GM12878 (cell line): ENCODE results near the gene SPX. TPM values are rescaled to one million over a fixed set of nuclear protein-coding genes. Genes with fewer than 3 reads are reported as not detected.

Experiments
- ATAC-seq: fragments of 200-7000 bp; cut with Tn5 transposase; 3 replicates; pipeline ENCODE4 v1.9.1; 2020; ENCODE audit warnings: mild to moderate bottlenecking, moderate library complexity
- BruUV-seq: library from RNA; stranded (reverse); fragments of 400-500 nt; replicated peaks from 2 replicates; lab custom pipeline; 2021; lab: Mats Ljungman, UMichigan
- CTCF ChIA-PET: fragments of 300-600 bp; sonication (Branson Sonifier 250); formaldehyde crosslinking; extraction: SDS; loops from one replicate; lab custom pipeline; 2021; ENCODE audit warnings: inconsistent platforms; lab: Yijun Ruan, JAX
- POLR2A ChIA-PET: fragments of 350-600 bp; formaldehyde crosslinking; extraction: SDS; loops from one replicate; lab custom pipeline; 2021; ENCODE audit warnings: inconsistent platforms; lab: Charles Lee
- RAD21 ChIA-PET: fragments of 300-600 bp; sonication (Branson Sonifier 250); formaldehyde crosslinking; loops from one replicate; lab custom pipeline; 2023; ENCODE audit warnings: antibody characterized with exemption; ENCODE audit not compliant: unreplicated experiment; lab: Charles Lee
- SMC1A ChIA-PET: fragments of 300-600 bp; sonication (Branson Sonifier 250); formaldehyde crosslinking; loops from one replicate; lab custom pipeline; 2023; ENCODE audit not compliant: unreplicated experiment, uncharacterized antibody; lab: Charles Lee
- DNase-seq: peaks from one replicate; pipeline ENCODE4 v3.0.0-alpha.2; 2011; ENCODE audit warnings: low read depth, low spot score
- FAIRE-seq: peaks from 3 replicates; lab custom pipeline; 2011; peaks lifted over from hg19 to GRCh38; lab: Jason Lieb, UNC
- H2AFZ ChIP-seq: 2 replicates; pipeline ENCODE4 v1.6.0; 2011; ENCODE audit warnings: low read depth, low read length, control low read depth; ENCODE audit not compliant: control insufficient read depth
- H3K27ac ChIP-seq: 2 replicates; pipeline ENCODE4 v1.5.1; 2011; ENCODE audit warnings: control low read depth; ENCODE audit not compliant: control insufficient read depth, insufficient read depth
- H3K27me3 ChIP-seq, 2 experiments: replicated peaks in 1 of 2; 2 replicates each; pipeline versions ENCODE4 v1.6.0 to v1.6.1; 2011; ENCODE audit warnings: low read length in 1 of 2; ENCODE audit not compliant: control insufficient read depth in 2 of 2, insufficient read depth in 2 of 2
- H3K36me3 ChIP-seq, 2 experiments: 2 replicates each; pipeline ENCODE4 v1.5.1; 2011; ENCODE audit warnings: low read length in 1 of 2; ENCODE audit not compliant: control insufficient read depth in 2 of 2, insufficient read depth in 2 of 2
- H3K4me1 ChIP-seq: 2 replicates; pipeline ENCODE4 v1.6.1; 2011; ENCODE audit warnings: mild to moderate bottlenecking, low read length, moderate library complexity, mixed read lengths; ENCODE audit not compliant: control insufficient read depth, insufficient read depth
- H3K4me2 ChIP-seq: 2 replicates; pipeline ENCODE4 v1.6.0; 2011; ENCODE audit warnings: control low read depth; ENCODE audit not compliant: control insufficient read depth, insufficient read depth
- H3K4me3 ChIP-seq: fragments of 200-600 bp; sonication (generic); 2 replicates; pipeline ENCODE4 v1.5.1; 2016
- H3K79me2 ChIP-seq: 2 replicates; pipeline ENCODE4 v1.6.0; 2011; ENCODE audit warnings: low read length; ENCODE audit not compliant: control insufficient read depth, insufficient read depth
- H3K9ac ChIP-seq: 2 replicates; pipeline ENCODE4 v1.8.0; 2011; ENCODE audit warnings: low read length, control low read depth, mixed read lengths; ENCODE audit not compliant: control insufficient read depth, insufficient read depth
- H3K9me3 ChIP-seq: replicated peaks from 3 replicates; pipeline ENCODE4 v1.5.1; 2011; ENCODE audit warnings: mild to moderate bottlenecking, low read length; ENCODE audit not compliant: control insufficient read depth, insufficient read depth
- H4K20me1 ChIP-seq: 2 replicates; pipeline ENCODE4 v1.6.0; 2011; ENCODE audit not compliant: control insufficient read depth, insufficient read depth
- BACH1 ChIP-seq: fragments of 450-650 bp; IDR thresholded peaks from 2 replicates; pipeline ENCODE4 v1.6.1; 2017; ENCODE audit warnings: mild to moderate bottlenecking, borderline replicate concordance
- CHD1 ChIP-seq: IDR thresholded peaks from 2 replicates; pipeline ENCODE4 v1.6.1; 2012; ENCODE audit warnings: low read depth, low read length, improper control_type of control experiment
- ESRRA ChIP-seq: IDR thresholded peaks from 2 replicates; pipeline ENCODE4 v1.6.1; 2012; ENCODE audit warnings: mild to moderate bottlenecking, low read length, improper control_type of control experiment
- JUNB ChIP-seq: IDR thresholded peaks from 2 replicates; pipeline ENCODE4 v1.6.1; 2016; ENCODE audit warnings: antibody characterized with exemption, mild to moderate bottlenecking
- MTA3 ChIP-seq: IDR thresholded peaks from 2 replicates; pipeline ENCODE4 v1.6.1; 2012; ENCODE audit warnings: low read length, inconsistent platforms, borderline replicate concordance
- NFYA ChIP-seq: IDR thresholded peaks from 2 replicates; pipeline ENCODE4 v1.6.1; 2011; ENCODE audit warnings: low read depth, mild to moderate bottlenecking, low read length, improper control_type of control experiment, borderline replicate concordance
- PAX5 ChIP-seq: IDR thresholded peaks from 2 replicates; pipeline ENCODE4 v1.6.1; 2011; ENCODE audit warnings: low read depth, low read length, borderline replicate concordance
- PAX8 ChIP-seq: fragments of 450-650 bp; IDR thresholded peaks from 2 replicates; pipeline ENCODE4 v1.6.1; 2017; ENCODE audit warnings: mild to moderate bottlenecking, moderate library complexity
- POLR2A ChIP-seq: IDR thresholded peaks from 2 replicates; pipeline ENCODE4 v1.6.1; 2011; ENCODE audit warnings: low read depth, mild to moderate bottlenecking, low read length
- RAD21 ChIP-seq: IDR thresholded peaks from 2 replicates; pipeline ENCODE4 v1.6.1; 2011; ENCODE audit warnings: mild to moderate bottlenecking, low read depth, low read length, moderate library complexity; ENCODE audit not compliant: insufficient read depth
- SIN3A ChIP-seq: IDR thresholded peaks from 2 replicates; pipeline ENCODE4 v1.6.1; 2012; ENCODE audit warnings: low read depth, low read length, improper control_type of control experiment
- ZNF217 ChIP-seq: fragments of 450-650 bp; IDR thresholded peaks from 2 replicates; pipeline ENCODE4 v1.6.1; 2017; ENCODE audit warnings: antibody characterized with exemption, mild to moderate bottlenecking
- ZNF622 ChIP-seq: fragments of 450-650 bp; IDR thresholded peaks from 2 replicates; pipeline ENCODE4 v1.6.1; 2017; ENCODE audit warnings: mild to moderate bottlenecking, inconsistent platforms
- WGBS: methylation state at CpG from one replicate; pipeline ENCODE4 v1.1.6; 2016; ENCODE audit warnings: low lambda C conversion rate; ENCODE audit not compliant: insufficient replicate concordance, insufficient coverage; ENCODE audit errors: missing lambda C conversion rate; 5-methylcytosine and 5-hydroxymethylcytosine counted together
- in situ Hi-C: fragments of 300-500 bp; cut with MboI; formaldehyde crosslinking; loops from 9 replicates; pipeline ENCODE4 v1.14.3; 2018; ENCODE audit warnings: mixed read lengths
- intact Hi-C: fragments of 100-400 bp; cut with micrococcal nuclease; formaldehyde crosslinking; loops from one replicate; pipeline ENCODE4 v1.14.2; 2022; ENCODE audit not compliant: unreplicated experiment
- polyA plus RNA-seq, 11 experiments: library from polyadenylated mRNA; depleted of rRNA in 4 of 11; unstranded in 6 of 11; stranded (reverse) in 5 of 11; fragments of >200 nt; fragmentation: Nextera tagmentation in 4 of 11; fragmentation: Illumina TruSeq in 1 of 11; extraction: Ambion mirVana in 4 of 11; extraction: Trizol in 1 of 11; gene quantifications; 1 replicate in 1 of 11; 2 replicates in 10 of 11; pipeline versions ENCODE4 v1.2.1 to v1.2.3, GENCODE V29; 2011 to 2016; ENCODE audit warnings: inconsistent platforms in 2 of 11, missing spikeins in 2 of 11, low read depth in 1 of 11
- total RNA-seq, 4 experiments: library from RNA; depleted of rRNA in 3 of 4; stranded (reverse); fragments of >200 nt in 3 of 4; fragmentation: Illumina TruSeq in 1 of 4; extraction: Trizol in 1 of 4; gene quantifications; 2 replicates each; pipeline versions ENCODE4 v1.2.1 to v1.2.3, GENCODE V29; 2013 to 2021
- TF ChIP-seq, protein P1 (sequence below): fragments of 450-650 bp; IDR thresholded peaks from 2 replicates; pipeline ENCODE4 v1.6.1; 2014; ENCODE audit warnings: mild to moderate bottlenecking
- TF ChIP-seq, protein P2 (sequence below): IDR thresholded peaks from 2 replicates; pipeline ENCODE4 v1.6.1; 2011; ENCODE audit warnings: low read depth, mild to moderate bottlenecking, low read length, moderate library complexity, borderline replicate concordance; ENCODE audit errors: extremely low read depth
- TF ChIP-seq, protein P3 (sequence below): fragments of 150-350 bp; IDR thresholded peaks from 2 replicates; pipeline ENCODE4 v1.6.1; 2014; ENCODE audit warnings: mild to moderate bottlenecking, low read depth, low read length

The SPX gene
- total and polyA plus RNA-seq, 10 of the 15 experiments (the other 5 are each of a cell fraction or from before 2014, with no cell fraction given): 0.05 TPM; not detected in 8

DNA sequence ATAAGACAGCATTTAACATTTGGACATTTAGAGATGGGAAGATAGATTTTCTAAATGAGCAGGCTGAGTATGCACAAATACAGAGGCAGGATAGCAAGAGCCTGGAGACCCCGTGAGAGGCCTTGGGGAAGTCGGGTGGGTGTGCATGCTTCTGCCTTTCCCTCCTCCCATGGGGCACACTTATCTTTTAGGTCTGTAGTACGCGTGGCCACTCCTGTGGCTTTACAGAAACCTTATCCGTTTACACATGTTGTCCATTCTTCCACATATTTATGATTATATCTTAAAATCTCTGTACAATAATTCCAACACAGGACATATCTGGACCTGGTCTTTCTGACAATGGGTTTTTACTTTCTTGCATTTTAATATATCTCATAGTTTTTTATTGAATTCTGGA lies 45.0 kb downstream of the SPX start:
- TF ChIP-seq, protein P1, sequence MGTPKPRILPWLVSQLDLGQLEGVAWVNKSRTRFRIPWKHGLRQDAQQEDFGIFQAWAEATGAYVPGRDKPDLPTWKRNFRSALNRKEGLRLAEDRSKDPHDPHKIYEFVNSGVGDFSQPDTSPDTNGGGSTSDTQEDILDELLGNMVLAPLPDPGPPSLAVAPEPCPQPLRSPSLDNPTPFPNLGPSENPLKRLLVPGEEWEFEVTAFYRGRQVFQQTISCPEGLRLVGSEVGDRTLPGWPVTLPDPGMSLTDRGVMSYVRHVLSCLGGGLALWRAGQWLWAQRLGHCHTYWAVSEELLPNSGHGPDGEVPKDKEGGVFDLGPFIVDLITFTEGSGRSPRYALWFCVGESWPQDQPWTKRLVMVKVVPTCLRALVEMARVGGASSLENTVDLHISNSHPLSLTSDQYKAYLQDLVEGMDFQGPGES: no peak
- TF ChIP-seq RAD21 (no peak), BACH1 (no peak), NFYA (no peak), JUNB (no peak), PAX8 (no peak), ZNF217 (no peak), MTA3 (no peak), PAX5 (no peak), POLR2A (no peak), ZNF622 (no peak), CHD1 (no peak), SIN3A (no peak), ESRRA (no peak)
- TF ChIP-seq, protein P2, sequence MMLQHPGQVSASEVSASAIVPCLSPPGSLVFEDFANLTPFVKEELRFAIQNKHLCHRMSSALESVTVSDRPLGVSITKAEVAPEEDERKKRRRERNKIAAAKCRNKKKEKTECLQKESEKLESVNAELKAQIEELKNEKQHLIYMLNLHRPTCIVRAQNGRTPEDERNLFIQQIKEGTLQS: no peak
- TF ChIP-seq, protein P3, sequence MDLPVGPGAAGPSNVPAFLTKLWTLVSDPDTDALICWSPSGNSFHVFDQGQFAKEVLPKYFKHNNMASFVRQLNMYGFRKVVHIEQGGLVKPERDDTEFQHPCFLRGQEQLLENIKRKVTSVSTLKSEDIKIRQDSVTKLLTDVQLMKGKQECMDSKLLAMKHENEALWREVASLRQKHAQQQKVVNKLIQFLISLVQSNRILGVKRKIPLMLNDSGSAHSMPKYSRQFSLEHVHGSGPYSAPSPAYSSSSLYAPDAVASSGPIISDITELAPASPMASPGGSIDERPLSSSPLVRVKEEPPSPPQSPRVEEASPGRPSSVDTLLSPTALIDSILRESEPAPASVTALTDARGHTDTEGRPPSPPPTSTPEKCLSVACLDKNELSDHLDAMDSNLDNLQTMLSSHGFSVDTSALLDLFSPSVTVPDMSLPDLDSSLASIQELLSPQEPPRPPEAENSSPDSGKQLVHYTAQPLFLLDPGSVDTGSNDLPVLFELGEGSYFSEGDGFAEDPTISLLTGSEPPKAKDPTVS: no peak
- FAIRE-seq (no peak), ATAC-seq (no peak), DNase-seq (no peak)
- H3K9ac ChIP-seq: no peak overlapping the region
- no peaks in the 10 kb centered on the region for H3K36me3 ChIP-seq
- H3K4me3 ChIP-seq: no peak overlapping the region
- ChIA-PET CTCF (no interaction called here), RAD21 (no interaction called here), SMC1A (no interaction called here), POLR2A (no interaction called here)
- H3K4me2 ChIP-seq: no peak overlapping the region
- H3K79me2 ChIP-seq: no peaks in the 10 kb centered on the region
- no peaks in the 10 kb centered on the region for H3K4me1 ChIP-seq
- in situ Hi-C loops (no loop called here), intact Hi-C loops (no loop called here)
- no peak overlapping the region for H2AFZ ChIP-seq
- H3K27me3 ChIP-seq: no peaks in the 10 kb centered on the region
- BruUV-seq: no TSS peak
- no peaks in the 10 kb centered on the region for H3K9me3 ChIP-seq
- WGBS: 49% methylated on average over 5 of the region's 5 CpGs
- H4K20me1 ChIP-seq: no peaks in the 10 kb centered on the region
- H3K27ac ChIP-seq: no peak overlapping the region
